Brain microvascular endothelial cell (primary cell): ENCODE data around the gene NBAS.

Experiments
- DNase-seq: peaks from one replicate; pipeline ENCODE4 v3.0.0-alpha.2; 2020
- H3K27ac ChIP-seq: fragments of 250-450 bp; sonication (Bioruptor Pico); 2 replicates; pipeline ENCODE4 v1.5.1; 2020; ENCODE audit warnings: mild to moderate bottlenecking, moderate library complexity
- H3K27me3 ChIP-seq: fragments of 250-450 bp; sonication (Bioruptor Pico); replicated peaks from 2 replicates; pipeline ENCODE4 v1.5.1; 2020; ENCODE audit warnings: mild to moderate bottlenecking
- H3K36me3 ChIP-seq: fragments of 250-450 bp; sonication (Bioruptor Pico); replicated peaks from 2 replicates; pipeline ENCODE4 v1.5.1; 2020; ENCODE audit warnings: mild to moderate bottlenecking
- H3K4me3 ChIP-seq: 2 replicates; pipeline ENCODE4 v1.5.1; 2011; ENCODE audit warnings: low read depth, mild to moderate bottlenecking, control low read depth, low read length, moderate library complexity
- in situ Hi-C: cut with HindIII; loops from 2 replicates; pipeline ENCODE4 v1.10.0; 2017; ENCODE audit warnings: low sequenced_read_pairs, low pct_ligation_motif_present
- TF ChIP-seq, protein P1 (sequence below): IDR thresholded peaks from 2 replicates; pipeline ENCODE4 v1.5.1; 2011; ENCODE audit warnings: low read depth, mild to moderate bottlenecking, moderate library complexity, low read length, control low read depth, inconsistent platforms; ENCODE audit errors: missing control alignments

NBAS gene

DNA sequence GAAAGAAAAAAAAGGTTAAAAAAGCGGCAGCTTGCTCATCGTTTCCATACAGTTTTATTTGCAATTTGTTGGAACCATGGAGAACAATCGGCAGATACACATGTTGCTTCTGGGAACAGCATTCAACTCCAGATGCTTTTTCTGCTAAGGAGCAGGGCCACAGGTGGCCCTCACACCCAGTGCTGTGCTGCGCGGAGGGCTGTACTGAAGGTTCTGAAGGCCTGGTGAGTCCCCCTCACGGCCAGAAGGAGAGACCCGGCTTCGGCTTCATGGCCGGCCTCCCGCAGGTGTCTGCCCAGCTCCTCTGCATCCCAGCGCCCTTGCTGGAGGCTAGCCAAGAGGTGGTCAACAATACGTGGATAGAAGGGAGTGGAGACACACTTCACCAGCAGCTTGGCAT lies 394.3 kb downstream of the NBAS start:
- no peak for DNase-seq
- in situ Hi-C loops: no loop called here
- TF ChIP-seq, protein P1, sequence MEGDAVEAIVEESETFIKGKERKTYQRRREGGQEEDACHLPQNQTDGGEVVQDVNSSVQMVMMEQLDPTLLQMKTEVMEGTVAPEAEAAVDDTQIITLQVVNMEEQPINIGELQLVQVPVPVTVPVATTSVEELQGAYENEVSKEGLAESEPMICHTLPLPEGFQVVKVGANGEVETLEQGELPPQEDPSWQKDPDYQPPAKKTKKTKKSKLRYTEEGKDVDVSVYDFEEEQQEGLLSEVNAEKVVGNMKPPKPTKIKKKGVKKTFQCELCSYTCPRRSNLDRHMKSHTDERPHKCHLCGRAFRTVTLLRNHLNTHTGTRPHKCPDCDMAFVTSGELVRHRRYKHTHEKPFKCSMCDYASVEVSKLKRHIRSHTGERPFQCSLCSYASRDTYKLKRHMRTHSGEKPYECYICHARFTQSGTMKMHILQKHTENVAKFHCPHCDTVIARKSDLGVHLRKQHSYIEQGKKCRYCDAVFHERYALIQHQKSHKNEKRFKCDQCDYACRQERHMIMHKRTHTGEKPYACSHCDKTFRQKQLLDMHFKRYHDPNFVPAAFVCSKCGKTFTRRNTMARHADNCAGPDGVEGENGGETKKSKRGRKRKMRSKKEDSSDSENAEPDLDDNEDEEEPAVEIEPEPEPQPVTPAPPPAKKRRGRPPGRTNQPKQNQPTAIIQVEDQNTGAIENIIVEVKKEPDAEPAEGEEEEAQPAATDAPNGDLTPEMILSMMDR: no peak

DNA sequence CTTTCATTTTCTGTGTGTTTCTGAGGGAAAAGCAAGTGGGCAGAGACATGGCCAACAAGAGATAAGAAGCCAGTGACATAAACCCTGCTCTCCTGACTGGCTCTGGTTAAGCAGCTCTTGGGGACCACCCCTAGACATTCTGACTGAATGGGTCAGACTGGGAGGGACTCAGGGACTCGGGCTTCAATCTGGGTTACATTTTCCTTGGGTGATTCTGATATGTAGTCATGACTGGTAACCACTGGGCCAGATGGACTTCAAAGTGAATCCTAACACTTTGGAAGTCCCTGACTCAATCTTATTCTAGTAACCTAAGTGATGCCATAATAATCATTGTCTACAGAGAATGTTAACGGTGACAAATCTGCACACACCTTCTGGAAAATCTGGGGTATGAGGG lies 397.8 kb downstream of the NBAS start:
- DNase-seq: no peak
- no peak overlapping the region for H3K4me3 ChIP-seq

More for the DNA sequence above, 394.3 kb downstream of the NBAS start:
- Histone ChIP-seq H3K36me3 (no peaks in the 10 kb centered on the region), H3K27me3 (no peaks in the 10 kb centered on the region), H3K27ac (no peak overlapping the region), H3K4me3 (no peak overlapping the region)

DNA sequence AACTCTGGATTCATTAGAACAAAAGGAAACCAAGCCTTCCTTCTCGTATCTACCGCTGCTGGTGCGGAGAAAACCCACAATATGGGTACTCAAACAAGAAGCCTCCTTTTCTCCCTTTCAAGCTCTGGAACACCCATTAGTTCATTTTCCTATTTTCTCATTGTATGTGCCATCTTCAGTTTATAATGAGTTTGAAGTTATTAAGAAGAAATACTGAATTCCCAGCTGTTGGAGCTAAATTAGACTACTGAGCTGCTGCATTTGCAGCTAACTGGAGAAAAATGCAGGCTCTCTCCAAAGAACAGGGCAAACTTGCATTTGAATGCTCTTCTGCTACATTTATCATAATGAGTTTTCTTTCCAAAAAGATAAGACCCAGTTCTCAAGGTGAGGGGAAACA lies 398.5 kb downstream of the NBAS start:
- in situ Hi-C loops: no loop called here
- Histone ChIP-seq H3K36me3 (no peaks in the 10 kb centered on the region), H3K27me3 (no peaks in the 10 kb centered on the region), H3K27ac (no peak overlapping the region), H3K4me3 (no peak overlapping the region)
- TF ChIP-seq, protein P1: no peak
- DNase-seq: no peak

More for the DNA sequence above, 397.8 kb downstream of the NBAS start:
- Histone ChIP-seq H3K27me3 (no peaks in the 10 kb centered on the region), H3K36me3 (no peaks in the 10 kb centered on the region), H3K27ac (no peak overlapping the region)
- in situ Hi-C loops: no loop called here
- TF ChIP-seq, protein P1: no peak

DNA sequence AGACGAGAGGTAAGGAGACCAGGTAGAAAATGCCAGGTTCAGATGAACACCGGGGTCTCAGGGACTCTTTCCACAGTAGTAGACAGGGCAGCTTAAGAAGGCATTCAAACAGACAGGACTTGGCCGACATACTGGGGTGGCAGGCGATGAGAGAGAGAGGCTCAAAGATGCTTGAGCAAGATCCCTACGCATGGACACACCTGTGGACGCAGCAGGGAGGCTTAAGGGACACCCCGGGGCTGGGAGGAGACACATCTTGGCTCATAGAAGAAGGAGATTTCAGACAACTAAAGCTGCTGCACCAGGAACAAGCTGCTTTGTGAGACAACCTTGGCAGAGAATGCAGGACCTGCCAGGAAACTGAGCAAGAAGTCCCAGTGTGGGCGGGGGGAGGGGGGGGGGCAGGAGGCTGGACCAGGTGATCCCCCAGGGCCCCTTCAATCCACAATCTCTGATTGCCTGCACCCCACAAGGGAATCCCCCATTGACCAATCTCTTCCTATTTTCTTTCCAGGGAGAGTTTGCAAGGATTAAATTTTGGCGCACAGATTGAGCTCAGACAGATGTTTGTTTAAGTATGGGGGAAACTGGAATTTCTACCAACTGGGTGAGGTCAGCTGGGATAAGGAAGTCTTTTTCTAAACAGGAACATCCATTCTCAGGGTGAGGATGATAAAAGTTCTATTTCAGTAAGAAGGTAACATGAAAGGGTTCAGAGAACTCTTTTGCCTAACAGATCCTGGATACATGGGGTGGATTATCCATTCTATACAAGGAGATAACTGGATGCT lies 400.7 kb downstream of the NBAS start:
- H3K36me3 ChIP-seq: no peaks in the 10 kb centered on the region
- no peaks in the 10 kb centered on the region for H3K27me3 ChIP-seq
- no peak for DNase-seq
- no peak overlapping the region for H3K4me3 ChIP-seq
- in situ Hi-C loops: no loop called here
- TF ChIP-seq, protein P1: no peak
- no peak overlapping the region for H3K27ac ChIP-seq

DNA sequence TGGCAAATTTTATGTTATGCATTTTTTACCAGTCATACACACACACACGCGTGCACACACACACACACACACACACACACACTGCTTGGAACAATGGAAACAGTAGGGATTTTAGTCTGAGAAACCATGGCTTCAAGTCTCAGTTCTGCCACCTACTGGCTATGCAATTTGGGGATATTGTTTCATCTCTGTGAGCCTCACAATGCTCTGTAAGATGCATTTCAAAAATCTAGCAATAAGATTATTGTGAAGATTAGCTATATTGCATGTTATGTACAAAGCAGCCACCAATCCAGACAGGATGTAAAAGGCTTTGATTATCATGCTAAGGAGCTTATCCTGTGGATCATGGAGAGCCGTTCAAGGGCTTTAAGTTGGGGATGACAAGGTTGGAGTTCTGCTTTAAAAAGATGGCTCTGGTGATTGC lies 401.4 kb downstream of the NBAS start:
- Histone ChIP-seq H3K4me3 (no peak overlapping the region), H3K27ac (no peak overlapping the region), H3K36me3 (no peaks in the 10 kb centered on the region), H3K27me3 (no peaks in the 10 kb centered on the region)
- DNase-seq: peak; percentile 71
- TF ChIP-seq, protein P1: peak; percentile 76
- in situ Hi-C loops: no loop called here

DNA sequence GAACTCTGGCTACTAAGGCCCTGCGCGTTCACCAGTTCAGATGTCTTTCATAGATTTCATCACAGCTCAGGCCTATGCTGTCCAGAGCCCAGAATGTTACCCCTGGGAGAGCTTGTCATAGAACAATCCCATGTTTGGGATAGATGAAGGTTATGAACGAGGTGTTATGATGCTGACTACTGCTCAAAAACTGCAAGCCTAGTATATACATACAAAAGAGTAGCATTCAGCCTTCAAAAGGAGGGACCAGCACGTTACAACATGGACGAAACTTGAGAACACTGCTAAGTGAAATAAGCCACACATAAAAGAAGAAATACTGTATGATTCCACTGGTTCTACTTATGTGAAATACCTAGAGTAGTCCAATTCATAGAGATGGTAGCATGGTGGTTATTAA lies 401.9 kb downstream of the NBAS start:
- no peak for DNase-seq
- Histone ChIP-seq H3K27me3 (no peaks in the 10 kb centered on the region), H3K27ac (no peak overlapping the region), H3K4me3 (no peak overlapping the region), H3K36me3 (no peaks in the 10 kb centered on the region)
- TF ChIP-seq, protein P1: no peak
- in situ Hi-C loops: no loop called here
